SK-N-SH treated with all-trans-retinoic acid at 6 μM for 48 hours (cell line): ENCODE data around the gene FGF14.

ENCODE experiments used
- ATAC-seq: fragments of 200-7000 bp; cut with Tn5 transposase; 3 replicates; pipeline ENCODE4 v1.9.1; 2020; ENCODE audit warnings: mild to moderate bottlenecking, moderate library complexity
- BACH2 ChIP-seq: fragments of 250-450 bp; sonication (Bioruptor Pico); IDR thresholded peaks from 2 replicates; pipeline ENCODE4 v1.9.0; 2021; ENCODE audit warnings: mild to moderate bottlenecking, borderline replicate concordance
- CSDC2 ChIP-seq: fragments of 250-450 bp; sonication (Bioruptor Pico); IDR thresholded peaks from 2 replicates; pipeline ENCODE4 v1.5.0; 2020; ENCODE audit warnings: mild to moderate bottlenecking, moderate library complexity
- ESRRG ChIP-seq: fragments of 250-450 bp; sonication (Bioruptor Pico); IDR thresholded peaks from 2 replicates; pipeline ENCODE4 v1.6.1; 2021; ENCODE audit warnings: mild to moderate bottlenecking
- GLIS3 ChIP-seq: fragments of 250-450 bp; sonication (Bioruptor Pico); IDR thresholded peaks from 2 replicates; pipeline ENCODE4 v1.5.0; 2020; ENCODE audit warnings: mild to moderate bottlenecking, moderate library complexity
- OSR1 ChIP-seq: fragments of 250-450 bp; sonication (Bioruptor Pico); IDR thresholded peaks from 2 replicates; pipeline ENCODE4 v1.8.0; 2022; ENCODE audit warnings: moderate library complexity, mild to moderate bottlenecking, inconsistent platforms
- PPARA ChIP-seq: fragments of 250-450 bp; sonication (Bioruptor Pico); IDR thresholded peaks from 2 replicates; pipeline ENCODE4 v1.5.0; 2020; ENCODE audit warnings: mild to moderate bottlenecking, borderline replicate concordance
- SNAI2 ChIP-seq: fragments of 250-450 bp; sonication (Bioruptor Pico); IDR thresholded peaks from 2 replicates; pipeline ENCODE4 v1.5.0; 2020; ENCODE audit warnings: mild to moderate bottlenecking, moderate library complexity
- TCF4 ChIP-seq: fragments of 250-450 bp; sonication (Bioruptor Pico); IDR thresholded peaks from 2 replicates; pipeline ENCODE4 v1.8.0; 2021; ENCODE audit warnings: mild to moderate bottlenecking, moderate library complexity, borderline replicate concordance
- TOX ChIP-seq: fragments of 250-450 bp; sonication (Bioruptor Pico); IDR thresholded peaks from 2 replicates; pipeline ENCODE4 v1.8.0; 2021; ENCODE audit warnings: mild to moderate bottlenecking, moderate library complexity, borderline replicate concordance
- ZC3H10 ChIP-seq: fragments of 250-450 bp; sonication (Bioruptor Pico); IDR thresholded peaks from 2 replicates; pipeline ENCODE4 v1.5.1; 2021; ENCODE audit warnings: mild to moderate bottlenecking, moderate library complexity
- ZFP3 ChIP-seq: fragments of 250-450 bp; sonication (Bioruptor Pico); IDR thresholded peaks from 2 replicates; pipeline ENCODE4 v1.5.0; 2020; ENCODE audit warnings: mild to moderate bottlenecking, moderate library complexity
- ZFP30 ChIP-seq: fragments of 450-650 bp; formaldehyde crosslinking; IDR thresholded peaks from 2 replicates; pipeline ENCODE4 v1.5.0; 2022; ENCODE audit warnings: mild to moderate bottlenecking, moderate library complexity
- ZNF70 ChIP-seq: fragments of 450-650 bp; formaldehyde crosslinking; IDR thresholded peaks from 2 replicates; pipeline ENCODE4 v1.5.0; 2020; ENCODE audit warnings: mild to moderate bottlenecking, moderate library complexity
- ZNF8 ChIP-seq: fragments of 450-650 bp; formaldehyde crosslinking; IDR thresholded peaks from 2 replicates; pipeline ENCODE4 v1.5.0; 2020; ENCODE audit warnings: mild to moderate bottlenecking, moderate library complexity
- TF ChIP-seq, protein P1 (sequence below): fragments of 250-450 bp; sonication (Bioruptor Pico); IDR thresholded peaks from 2 replicates; pipeline ENCODE4 v1.5.1; 2021; ENCODE audit warnings: mild to moderate bottlenecking, moderate library complexity
- TF ChIP-seq, protein P2 (sequence below): fragments of 250-450 bp; sonication (Bioruptor Pico); IDR thresholded peaks from 2 replicates; pipeline ENCODE4 v1.8.0; 2020; ENCODE audit warnings: mild to moderate bottlenecking, moderate library complexity, borderline replicate concordance
- TF ChIP-seq, protein P3 (sequence below): fragments of 250-450 bp; sonication (Bioruptor Pico); IDR thresholded peaks from 2 replicates; pipeline ENCODE4 v1.5.1; 2020; ENCODE audit warnings: low read depth, mild to moderate bottlenecking, moderate library complexity
- TF ChIP-seq, protein P4 (sequence below): fragments of 250-450 bp; sonication (Bioruptor Pico); IDR thresholded peaks from 2 replicates; pipeline ENCODE4 v1.8.0; 2021; ENCODE audit warnings: low read depth, mild to moderate bottlenecking, moderate library complexity, borderline replicate concordance

The FGF14 gene

DNA sequence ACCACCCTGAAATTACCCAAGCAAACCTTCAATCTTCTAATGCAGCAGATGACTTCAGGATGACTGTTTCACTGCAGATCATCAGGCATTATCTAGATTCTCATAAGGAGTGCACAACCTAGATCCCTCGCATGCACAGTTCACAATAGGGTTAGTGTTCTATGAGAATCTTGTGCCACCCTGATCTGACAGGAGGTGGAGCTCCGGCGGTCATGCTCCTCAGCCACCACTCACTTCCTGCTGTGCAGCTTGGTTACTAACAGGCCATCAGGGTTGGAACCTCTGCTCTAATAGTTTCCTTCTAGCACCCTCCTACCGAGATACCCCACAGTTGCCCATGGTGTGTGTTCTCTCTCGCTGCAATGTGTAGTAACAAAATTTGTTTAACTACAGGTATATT, 442.8 kb downstream of the FGF14 start:
- no peak for ATAC-seq

DNA sequence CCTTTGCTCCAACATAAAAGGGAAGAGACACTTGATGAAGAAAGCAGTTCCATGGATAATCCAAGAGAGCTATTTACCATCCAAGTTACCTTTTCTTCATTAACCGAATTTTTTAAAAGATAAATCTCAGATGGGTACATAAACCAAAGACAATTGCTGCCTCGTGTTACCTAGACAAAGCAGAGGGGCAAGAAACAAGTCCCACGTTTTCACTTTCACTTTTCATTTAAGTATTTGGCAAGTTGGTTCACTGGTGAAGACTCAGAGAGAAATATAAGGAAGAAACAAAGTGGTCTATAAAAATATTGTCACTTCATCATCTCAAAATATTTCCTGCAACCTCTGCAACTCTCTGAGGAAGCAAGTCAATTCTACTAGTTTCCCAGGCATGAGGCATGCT, 446.1 kb downstream of the FGF14 start:
- ATAC-seq, result no peak
- TF ChIP-seq TCF4 (CRISPR knock-in tag) (no peak), SNAI2 (CRISPR knock-in tag) (no peak), ESRRG (CRISPR knock-in tag) (no peak), ZFP3 (CRISPR knock-in tag) (no peak)

More for the DNA sequence above, 442.8 kb downstream of the FGF14 start:
- TF ChIP-seq PPARA, result no peak

DNA sequence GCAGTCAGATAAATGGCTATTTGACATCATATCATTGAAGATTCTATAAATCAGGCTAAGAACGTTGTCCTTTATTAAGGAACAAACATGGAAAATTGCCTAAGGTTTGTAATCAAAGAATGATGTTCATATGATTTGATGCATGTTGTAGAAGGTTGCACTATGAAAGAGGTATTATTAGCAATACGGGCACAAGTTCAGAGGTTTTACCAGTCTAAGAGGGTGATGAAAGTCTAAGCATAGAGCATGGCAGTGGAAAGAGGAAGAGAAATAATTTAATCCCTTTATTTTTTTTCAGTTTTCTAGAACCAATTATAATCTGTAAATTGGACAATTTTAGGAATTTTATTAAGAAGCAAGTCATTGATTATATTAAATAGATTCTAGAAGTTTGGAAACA, 450.7 kb downstream of the FGF14 start:
- TF ChIP-seq ESRRG (CRISPR knock-in tag) (no peak), ZFP3 (CRISPR knock-in tag) (no peak), SNAI2 (CRISPR knock-in tag) (no peak), ZNF70 (CRISPR knock-in tag) (no peak)
- TF ChIP-seq, protein P1, sequence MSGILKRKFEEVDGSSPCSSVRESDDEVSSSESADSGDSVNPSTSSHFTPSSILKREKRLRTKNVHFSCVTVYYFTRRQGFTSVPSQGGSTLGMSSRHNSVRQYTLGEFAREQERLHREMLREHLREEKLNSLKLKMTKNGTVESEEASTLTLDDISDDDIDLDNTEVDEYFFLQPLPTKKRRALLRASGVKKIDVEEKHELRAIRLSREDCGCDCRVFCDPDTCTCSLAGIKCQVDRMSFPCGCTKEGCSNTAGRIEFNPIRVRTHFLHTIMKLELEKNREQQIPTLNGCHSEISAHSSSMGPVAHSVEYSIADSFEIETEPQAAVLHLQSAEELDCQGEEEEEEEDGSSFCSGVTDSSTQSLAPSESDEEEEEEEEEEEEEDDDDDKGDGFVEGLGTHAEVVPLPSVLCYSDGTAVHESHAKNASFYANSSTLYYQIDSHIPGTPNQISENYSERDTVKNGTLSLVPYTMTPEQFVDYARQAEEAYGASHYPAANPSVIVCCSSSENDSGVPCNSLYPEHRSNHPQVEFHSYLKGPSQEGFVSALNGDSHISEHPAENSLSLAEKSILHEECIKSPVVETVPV (CRISPR knock-in tag), result no peak
- ATAC-seq, result no peak

DNA sequence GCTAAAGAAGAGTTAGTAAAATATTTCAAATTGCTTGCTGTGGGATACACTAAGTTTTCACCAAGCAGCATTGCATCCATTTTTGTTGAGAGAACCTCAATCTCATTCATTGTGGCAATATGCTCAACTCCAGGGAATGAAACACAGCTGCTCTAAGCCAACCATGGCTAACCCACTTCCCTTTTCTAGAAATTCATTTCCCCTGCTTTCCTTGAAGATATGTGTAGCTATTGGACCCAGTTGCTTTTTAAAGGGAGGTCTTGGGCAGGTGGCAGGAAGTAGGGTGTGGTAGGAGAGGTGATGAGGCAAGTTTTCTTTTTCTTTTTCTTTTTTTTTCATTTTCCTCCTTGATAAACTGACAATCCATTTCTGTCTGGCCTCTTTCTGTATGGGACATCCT, 452.2 kb downstream of the FGF14 start:
- TF ChIP-seq ZC3H10 (no peak), TCF4 (CRISPR knock-in tag) (no peak), PPARA (no peak), ESRRG (CRISPR knock-in tag) (no peak), OSR1 (CRISPR knock-in tag) (no peak), CSDC2 (CRISPR knock-in tag) (no peak), ZFP30 (CRISPR knock-in tag) (no peak)
- TF ChIP-seq, protein P1 (CRISPR knock-in tag), result no peak
- TF ChIP-seq, protein P2, sequence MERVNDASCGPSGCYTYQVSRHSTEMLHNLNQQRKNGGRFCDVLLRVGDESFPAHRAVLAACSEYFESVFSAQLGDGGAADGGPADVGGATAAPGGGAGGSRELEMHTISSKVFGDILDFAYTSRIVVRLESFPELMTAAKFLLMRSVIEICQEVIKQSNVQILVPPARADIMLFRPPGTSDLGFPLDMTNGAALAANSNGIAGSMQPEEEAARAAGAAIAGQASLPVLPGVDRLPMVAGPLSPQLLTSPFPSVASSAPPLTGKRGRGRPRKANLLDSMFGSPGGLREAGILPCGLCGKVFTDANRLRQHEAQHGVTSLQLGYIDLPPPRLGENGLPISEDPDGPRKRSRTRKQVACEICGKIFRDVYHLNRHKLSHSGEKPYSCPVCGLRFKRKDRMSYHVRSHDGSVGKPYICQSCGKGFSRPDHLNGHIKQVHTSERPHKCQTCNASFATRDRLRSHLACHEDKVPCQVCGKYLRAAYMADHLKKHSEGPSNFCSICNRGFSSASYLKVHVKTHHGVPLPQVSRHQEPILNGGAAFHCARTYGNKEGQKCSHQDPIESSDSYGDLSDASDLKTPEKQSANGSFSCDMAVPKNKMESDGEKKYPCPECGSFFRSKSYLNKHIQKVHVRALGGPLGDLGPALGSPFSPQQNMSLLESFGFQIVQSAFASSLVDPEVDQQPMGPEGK (CRISPR knock-in tag), result no peak
- TF ChIP-seq, all 23 proteins: peak for 0
- ATAC-seq, result no peak

DNA sequence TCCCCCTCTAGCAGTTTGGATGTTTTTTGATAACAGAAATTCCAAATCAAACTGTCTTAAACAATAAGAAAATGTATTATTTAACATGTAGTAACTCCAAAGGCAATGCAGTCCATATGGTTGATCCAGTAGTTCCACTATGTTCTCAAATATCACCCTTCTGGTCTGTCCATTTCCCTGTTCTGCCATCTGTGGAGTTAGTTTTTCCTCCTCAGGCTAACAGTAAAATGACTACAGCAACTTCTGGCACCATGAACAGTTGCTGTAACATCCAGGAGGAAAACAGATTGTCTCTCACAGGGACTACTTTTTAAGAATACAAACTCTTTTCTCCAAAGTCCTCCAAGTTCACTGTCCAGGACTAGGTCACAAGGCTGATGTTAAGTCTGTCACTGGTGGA, 455.4 kb downstream of the FGF14 start:
- no peak for TF ChIP-seq GLIS3 (CRISPR knock-in tag)
- no peak for ATAC-seq

DNA sequence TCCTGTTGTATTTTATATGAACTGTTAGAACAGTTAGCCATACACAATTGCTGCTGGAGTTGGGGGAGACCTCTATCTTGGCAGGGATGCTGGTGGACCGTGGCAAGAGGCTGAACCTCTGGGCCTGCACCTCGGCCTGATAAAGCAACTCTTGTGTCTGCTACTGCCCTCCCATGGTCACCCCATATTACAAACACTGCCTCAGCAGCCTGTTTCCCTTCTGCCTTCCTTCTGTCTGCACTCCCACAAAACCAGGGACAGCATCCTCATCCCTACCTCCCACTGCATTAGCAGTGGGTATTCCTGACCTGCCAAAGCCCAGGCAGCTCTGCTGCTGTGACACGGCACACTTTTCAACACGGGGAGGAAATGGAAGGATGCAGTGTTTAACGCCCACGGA, 456.4 kb downstream of the FGF14 start:
- no peak for ATAC-seq
- TF ChIP-seq ZNF70 (CRISPR knock-in tag) (no peak), ZFP30 (CRISPR knock-in tag) (no peak), GLIS3 (CRISPR knock-in tag) (no peak), CSDC2 (CRISPR knock-in tag) (no peak), TOX (no peak), BACH2 (no peak), ZC3H10 (no peak), ZNF8 (CRISPR knock-in tag) (no peak)
- TF ChIP-seq, protein P3, sequence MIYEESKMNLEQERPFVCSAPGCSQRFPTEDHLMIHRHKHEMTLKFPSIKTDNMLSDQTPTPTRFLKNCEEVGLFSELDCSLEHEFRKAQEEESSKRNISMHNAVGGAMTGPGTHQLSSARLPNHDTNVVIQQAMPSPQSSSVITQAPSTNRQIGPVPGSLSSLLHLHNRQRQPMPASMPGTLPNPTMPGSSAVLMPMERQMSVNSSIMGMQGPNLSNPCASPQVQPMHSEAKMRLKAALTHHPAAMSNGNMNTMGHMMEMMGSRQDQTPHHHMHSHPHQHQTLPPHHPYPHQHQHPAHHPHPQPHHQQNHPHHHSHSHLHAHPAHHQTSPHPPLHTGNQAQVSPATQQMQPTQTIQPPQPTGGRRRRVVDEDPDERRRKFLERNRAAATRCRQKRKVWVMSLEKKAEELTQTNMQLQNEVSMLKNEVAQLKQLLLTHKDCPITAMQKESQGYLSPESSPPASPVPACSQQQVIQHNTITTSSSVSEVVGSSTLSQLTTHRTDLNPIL, result no peak
- TF ChIP-seq, protein P1 (CRISPR knock-in tag), result no peak
- TF ChIP-seq, protein P4, sequence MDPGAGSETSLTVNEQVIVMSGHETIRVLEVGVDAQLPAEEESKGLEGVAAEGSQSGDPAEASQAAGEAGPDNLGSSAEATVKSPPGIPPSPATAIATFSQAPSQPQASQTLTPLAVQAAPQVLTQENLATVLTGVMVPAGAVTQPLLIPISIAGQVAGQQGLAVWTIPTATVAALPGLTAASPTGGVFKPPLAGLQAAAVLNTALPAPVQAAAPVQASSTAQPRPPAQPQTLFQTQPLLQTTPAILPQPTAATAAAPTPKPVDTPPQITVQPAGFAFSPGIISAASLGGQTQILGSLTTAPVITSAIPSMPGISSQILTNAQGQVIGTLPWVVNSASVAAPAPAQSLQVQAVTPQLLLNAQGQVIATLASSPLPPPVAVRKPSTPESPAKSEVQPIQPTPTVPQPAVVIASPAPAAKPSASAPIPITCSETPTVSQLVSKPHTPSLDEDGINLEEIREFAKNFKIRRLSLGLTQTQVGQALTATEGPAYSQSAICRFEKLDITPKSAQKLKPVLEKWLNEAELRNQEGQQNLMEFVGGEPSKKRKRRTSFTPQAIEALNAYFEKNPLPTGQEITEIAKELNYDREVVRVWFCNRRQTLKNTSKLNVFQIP (CRISPR knock-in tag), result no peak
- TF ChIP-seq, protein P2 (CRISPR knock-in tag), result no peak
